Smooth muscle cell (in vitro differentiated cells): Measurements from ENCODE around the gene PDGFRA. TPM values are rescaled to one million over a fixed set of nuclear protein-coding genes. Genes with fewer than 3 reads are reported as not detected.

Experiments used
- DNase-seq: peaks from one replicate; lab custom pipeline; 2025; ENCODE audit not compliant: unreplicated experiment; lab: John Stamatoyannopoulos, UW
- H2AFZ ChIP-seq: fragments of 200-600 bp; sonication (generic); 2 replicates; pipeline ENCODE4 v1.6.0; 2016; ENCODE audit warnings: antibody characterized with exemption, low read depth, mild to moderate bottlenecking
- H3F3A ChIP-seq: fragments of 200-600 bp; sonication (generic); 2 replicates; pipeline ENCODE4 v1.6.0; 2017; ENCODE audit warnings: antibody characterized with exemption, low read depth
- H3K27ac ChIP-seq: fragments of 200-600 bp; sonication (generic); 2 replicates; pipeline ENCODE4 v1.5.1; 2016; ENCODE audit warnings: low read depth, mild to moderate bottlenecking
- H3K27me3 ChIP-seq: fragments of 200-600 bp; sonication (generic); 2 replicates; pipeline ENCODE4 v1.6.1; 2016; ENCODE audit warnings: low read depth, mild to moderate bottlenecking
- H3K36me3 ChIP-seq: fragments of 200-600 bp; sonication (generic); 2 replicates; pipeline ENCODE4 v1.5.1; 2016; ENCODE audit warnings: low read depth
- H3K4me1 ChIP-seq: fragments of 200-600 bp; sonication (generic); 2 replicates; pipeline ENCODE4 v1.5.1; 2016; ENCODE audit warnings: low read depth
- H3K4me2 ChIP-seq: fragments of 200-600 bp; sonication (generic); 2 replicates; pipeline ENCODE4 v1.6.0; 2016; ENCODE audit warnings: mild to moderate bottlenecking
- H3K4me3 ChIP-seq: fragments of 200-600 bp; sonication (generic); 2 replicates; pipeline ENCODE4 v1.5.1; 2016; ENCODE audit warnings: mild to moderate bottlenecking
- H3K79me2 ChIP-seq: fragments of 200-600 bp; sonication (generic); 2 replicates; pipeline ENCODE4 v1.6.0; 2016; ENCODE audit warnings: low read depth, mild to moderate bottlenecking
- H3K9ac ChIP-seq: fragments of 200-600 bp; sonication (generic); 2 replicates; pipeline ENCODE4 v1.6.0; 2016; ENCODE audit warnings: low read depth
- H3K9me3 ChIP-seq: fragments of 200-600 bp; sonication (generic); replicated peaks from 2 replicates; pipeline ENCODE4 v1.5.1; 2016; ENCODE audit warnings: low read depth
- H4K20me1 ChIP-seq: fragments of 200-600 bp; sonication (generic); 2 replicates; pipeline ENCODE4 v1.6.0; 2016; ENCODE audit warnings: low read depth
- WGBS: methylation state at CpG from one replicate; pipeline ENCODE4 v1.1.7; 2016; ENCODE audit warnings: low lambda C conversion rate; 5-methylcytosine and 5-hydroxymethylcytosine counted together
- polyA plus RNA-seq: library from polyadenylated mRNA; unstranded; fragments of >200 nt; fragmentation: Nextera tagmentation; extraction: Ambion mirVana; gene quantifications from 2 replicates; pipeline ENCODE4 v1.2.1, GENCODE V29; 2016
- total RNA-seq: library from RNA; depleted of rRNA; stranded (reverse); fragments of >200 nt; gene quantifications from 2 replicates; pipeline ENCODE4 v1.2.3, GENCODE V29; 2014
- TF ChIP-seq, protein P1 (sequence below): fragments of 200-600 bp; sonication (generic); IDR thresholded peaks from 2 replicates; pipeline ENCODE4 v1.5.1; 2017; ENCODE audit warnings: borderline replicate concordance, mild to moderate bottlenecking, antibody characterized with exemption; ENCODE audit not compliant: insufficient read depth, poor library complexity, severe bottlenecking

Gene PDGFRA
- total and polyA plus RNA-seq, 2 experiments from 2014 or later: 111 to 281 TPM

- no peaks in the 10 kb centered on the region for H3K9me3 ChIP-seq
- no peak overlapping the region for H3K4me2 ChIP-seq
- H3K27me3 ChIP-seq: no peaks in the 10 kb centered on the region
- H2AFZ ChIP-seq: no peak overlapping the region
- H3K4me1 ChIP-seq: no peaks in the 10 kb centered on the region
- peaks cover 3% of the 10 kb centered on the region for H3F3A ChIP-seq
- H3K36me3 ChIP-seq: peaks cover 28% of the 10 kb centered on the region
- no peaks in the 10 kb centered on the region for H3K79me2 ChIP-seq
- H4K20me1 ChIP-seq: peaks cover 12% of the 10 kb centered on the region
- no peak for DNase-seq
- TF ChIP-seq, protein P1, sequence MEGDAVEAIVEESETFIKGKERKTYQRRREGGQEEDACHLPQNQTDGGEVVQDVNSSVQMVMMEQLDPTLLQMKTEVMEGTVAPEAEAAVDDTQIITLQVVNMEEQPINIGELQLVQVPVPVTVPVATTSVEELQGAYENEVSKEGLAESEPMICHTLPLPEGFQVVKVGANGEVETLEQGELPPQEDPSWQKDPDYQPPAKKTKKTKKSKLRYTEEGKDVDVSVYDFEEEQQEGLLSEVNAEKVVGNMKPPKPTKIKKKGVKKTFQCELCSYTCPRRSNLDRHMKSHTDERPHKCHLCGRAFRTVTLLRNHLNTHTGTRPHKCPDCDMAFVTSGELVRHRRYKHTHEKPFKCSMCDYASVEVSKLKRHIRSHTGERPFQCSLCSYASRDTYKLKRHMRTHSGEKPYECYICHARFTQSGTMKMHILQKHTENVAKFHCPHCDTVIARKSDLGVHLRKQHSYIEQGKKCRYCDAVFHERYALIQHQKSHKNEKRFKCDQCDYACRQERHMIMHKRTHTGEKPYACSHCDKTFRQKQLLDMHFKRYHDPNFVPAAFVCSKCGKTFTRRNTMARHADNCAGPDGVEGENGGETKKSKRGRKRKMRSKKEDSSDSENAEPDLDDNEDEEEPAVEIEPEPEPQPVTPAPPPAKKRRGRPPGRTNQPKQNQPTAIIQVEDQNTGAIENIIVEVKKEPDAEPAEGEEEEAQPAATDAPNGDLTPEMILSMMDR: no peak
- no peak overlapping the region for H3K27ac ChIP-seq
- 100% methylated on average over 2 of the region's 2 CpGs for WGBS
- no peak overlapping the region for H3K4me3 ChIP-seq
- H3K9ac ChIP-seq: no peak overlapping the region
Measured at GRCh38 chr4:54289316-54289715, 60.2 kb downstream of the PDGFRA start.

- no peak overlapping the region for H3K4me3 ChIP-seq
- no peak for DNase-seq
- peaks cover 12% of the 10 kb centered on the region for H4K20me1 ChIP-seq
- H3K79me2 ChIP-seq: no peaks in the 10 kb centered on the region
- no peak overlapping the region for H3K27ac ChIP-seq
- 98% methylated on average over 3 of the region's 3 CpGs for WGBS
- no peak overlapping the region for H2AFZ ChIP-seq
- H3K27me3 ChIP-seq: no peaks in the 10 kb centered on the region
- H3K9me3 ChIP-seq: no peaks in the 10 kb centered on the region
- TF ChIP-seq, protein P1: no peak
- no peak overlapping the region for H3K9ac ChIP-seq
- no peaks in the 10 kb centered on the region for H3K4me1 ChIP-seq
- H3F3A ChIP-seq: peaks cover 10% of the 10 kb centered on the region
- peaks cover 31% of the 10 kb centered on the region for H3K36me3 ChIP-seq
- H3K4me2 ChIP-seq: no peak overlapping the region
Measured at GRCh38 chr4:54290980-54291379, 61.9 kb downstream of the PDGFRA start.

DNA sequence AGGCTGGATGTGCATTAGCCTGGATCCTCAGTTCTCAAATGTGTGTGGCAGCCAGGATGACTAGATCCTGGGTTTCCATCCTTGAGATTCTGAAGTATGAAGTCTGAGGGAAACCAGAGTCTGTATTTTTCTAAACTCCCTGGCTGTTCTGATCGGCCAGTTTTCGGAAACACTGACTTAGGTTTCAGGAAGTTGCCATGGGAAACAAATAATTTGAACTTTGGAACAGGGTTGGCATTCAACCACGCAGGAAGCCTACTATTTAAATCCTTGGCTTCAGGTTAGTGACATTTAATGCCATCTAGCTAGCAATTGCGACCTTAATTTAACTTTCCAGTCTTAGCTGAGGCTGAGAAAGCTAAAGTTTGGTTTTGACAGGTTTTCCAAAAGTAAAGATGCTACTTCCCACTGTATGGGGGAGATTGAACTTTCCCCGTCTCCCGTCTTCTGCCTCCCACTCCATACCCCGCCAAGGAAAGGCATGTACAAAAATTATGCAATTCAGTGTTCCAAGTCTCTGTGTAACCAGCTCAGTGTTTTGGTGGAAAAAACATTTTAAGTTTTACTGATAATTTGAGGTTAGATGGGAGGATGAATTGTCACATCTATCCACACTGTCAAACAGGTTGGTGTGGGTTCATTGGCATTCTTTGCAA, 67.6 kb downstream of the PDGFRA start:
- Histone ChIP-seq H3K9ac (no peak overlapping the region), H3K4me3 (no peak overlapping the region), H2AFZ (no peak overlapping the region), H3K4me2 (no peak overlapping the region), H4K20me1 (peaks cover 4% of the 10 kb centered on the region), H3K27ac (no peak overlapping the region), H3F3A (peaks cover 14% of the 10 kb centered on the region), H3K27me3 (no peaks in the 10 kb centered on the region), H3K79me2 (no peaks in the 10 kb centered on the region), H3K4me1 (no peaks in the 10 kb centered on the region), H3K9me3 (no peaks in the 10 kb centered on the region), H3K36me3 (peaks cover 13% of the 10 kb centered on the region)
- TF ChIP-seq, protein P1: no peak
- DNase-seq: no peak
- WGBS: 93% methylated on average over 7 of the region's 7 CpGs

GRCh38 chr4:54308110-54308509, 79.0 kb downstream of the PDGFRA start:
- H3K27ac ChIP-seq: no peak overlapping the region
- no peaks in the 10 kb centered on the region for H3K4me1 ChIP-seq
- H3K27me3 ChIP-seq: no peaks in the 10 kb centered on the region
- no peak overlapping the region for H3K4me2 ChIP-seq
- DNase-seq: no peak
- H2AFZ ChIP-seq: no peak overlapping the region
- H3F3A ChIP-seq: no peaks in the 10 kb centered on the region
- no peaks in the 10 kb centered on the region for H4K20me1 ChIP-seq
- no peak overlapping the region for H3K9ac ChIP-seq
- 93% methylated on average over 2 of the region's 2 CpGs for WGBS
- H3K79me2 ChIP-seq: no peaks in the 10 kb centered on the region
- no peaks in the 10 kb centered on the region for H3K36me3 ChIP-seq
- no peaks in the 10 kb centered on the region for H3K9me3 ChIP-seq
- H3K4me3 ChIP-seq: no peak overlapping the region
- TF ChIP-seq, protein P1: no peak
